ENCODE results near the gene NHERF1.

NHERF1 gene

DNA sequence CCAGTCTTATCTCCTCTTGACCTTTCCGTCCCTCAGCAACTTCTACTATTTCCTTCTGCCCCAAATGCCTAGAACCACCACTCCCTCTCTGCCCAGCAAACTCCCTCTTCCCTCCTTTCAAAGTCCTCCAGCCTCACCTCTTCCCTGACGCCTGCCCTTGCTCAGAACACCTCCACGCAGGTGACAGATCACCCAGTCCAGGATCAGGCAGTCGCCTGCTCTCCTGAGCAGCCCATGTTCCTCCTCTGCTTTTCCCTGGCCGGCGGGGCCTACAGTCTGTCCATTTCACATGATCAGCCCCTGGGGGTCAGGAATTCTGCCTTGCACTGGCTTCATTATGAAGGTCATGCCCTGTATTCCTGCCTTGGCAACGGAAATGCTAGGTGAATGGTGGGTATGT, 36.1 kb upstream of the NHERF1 start:
- no peaks in the 10 kb centered on the region for H3K36me3 ChIP-seq (ENCODE audit: insufficient read depth, insufficient read length, low read length)
- H3K4me3 ChIP-seq (ENCODE audit: insufficient read length, low read depth) = no peak overlapping the region
- TF ChIP-seq ZNF274 (IDR thresholded peaks at IDR 0.05; ENCODE audit: low read depth, low read length) = no peak
- no peak for TF ChIP-seq SUZ12 (IDR thresholded peaks at IDR 0.05; ENCODE audit: extremely low read depth, insufficient read depth, insufficient read length)
- TF ChIP-seq YY1 (IDR thresholded peaks at IDR 0.05; ENCODE audit: insufficient read depth, insufficient read length) = no peak
- H3K9me3 ChIP-seq (ENCODE audit: insufficient read depth, low read length) = no peaks in the 10 kb centered on the region
- no peak overlapping the region for H3K9ac ChIP-seq (ENCODE audit: insufficient read length, low read depth)
- no peak for DNase-seq (ENCODE audit: low read depth, low spot score)
- H3K27me3 ChIP-seq (ENCODE audit: insufficient read depth, insufficient read length) = peaks cover 10% of the 10 kb centered on the region
- no peaks in the 10 kb centered on the region for H3K4me1 ChIP-seq (ENCODE audit: insufficient read depth, insufficient read length)

DNA sequence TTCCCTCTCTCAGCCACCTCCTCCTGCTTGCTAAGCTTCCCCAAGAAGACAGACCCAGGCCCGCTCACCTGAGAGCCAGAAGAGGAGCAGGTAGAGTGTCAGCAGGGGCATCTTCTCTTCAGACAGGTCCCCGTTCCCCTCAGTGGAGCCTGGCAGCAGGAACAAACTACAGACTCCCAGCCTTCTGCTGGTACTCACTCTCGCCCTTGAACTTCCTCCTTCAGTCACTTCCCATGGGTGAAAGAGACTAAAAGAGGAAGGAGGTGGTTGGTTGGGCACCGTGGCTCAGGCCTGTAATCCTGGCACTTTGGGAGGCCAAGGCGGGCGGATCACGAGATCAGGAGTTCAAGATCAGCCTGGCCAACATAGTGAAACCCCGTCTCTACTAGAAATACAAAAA, 35.7 kb upstream of the NHERF1 start, which contains the start of gene CD300LF:
Gene CD300LF, minus strand, starts transcription at position 168 of the 400 bp plus-strand sequence. Its CDS starts 57 bp downstream, at position 111.
- no peaks in the 10 kb centered on the region for H3K9me3 ChIP-seq (ENCODE audit: insufficient read depth, low read length)
- TF ChIP-seq SUZ12 (IDR thresholded peaks at IDR 0.05; ENCODE audit: extremely low read depth, insufficient read depth, insufficient read length) (no peak), ZNF274 (IDR thresholded peaks at IDR 0.05; ENCODE audit: low read depth, low read length) (no peak), YY1 (IDR thresholded peaks at IDR 0.05; ENCODE audit: insufficient read depth, insufficient read length) (no peak)
- no peak for DNase-seq (ENCODE audit: low read depth, low spot score)
- H3K36me3 ChIP-seq (ENCODE audit: insufficient read depth, insufficient read length, low read length) = no peaks in the 10 kb centered on the region
- H3K4me1 ChIP-seq (ENCODE audit: insufficient read depth, insufficient read length) = no peaks in the 10 kb centered on the region
- H3K9ac ChIP-seq (ENCODE audit: insufficient read length, low read depth) = no peak within 1 kb of the TSS
- H3K4me3 ChIP-seq (ENCODE audit: insufficient read length, low read depth) = no peak within 1 kb of the TSS
- H3K27me3 ChIP-seq (ENCODE audit: insufficient read depth, insufficient read length) = peaks cover 10% of the 10 kb centered on the region

DNA sequence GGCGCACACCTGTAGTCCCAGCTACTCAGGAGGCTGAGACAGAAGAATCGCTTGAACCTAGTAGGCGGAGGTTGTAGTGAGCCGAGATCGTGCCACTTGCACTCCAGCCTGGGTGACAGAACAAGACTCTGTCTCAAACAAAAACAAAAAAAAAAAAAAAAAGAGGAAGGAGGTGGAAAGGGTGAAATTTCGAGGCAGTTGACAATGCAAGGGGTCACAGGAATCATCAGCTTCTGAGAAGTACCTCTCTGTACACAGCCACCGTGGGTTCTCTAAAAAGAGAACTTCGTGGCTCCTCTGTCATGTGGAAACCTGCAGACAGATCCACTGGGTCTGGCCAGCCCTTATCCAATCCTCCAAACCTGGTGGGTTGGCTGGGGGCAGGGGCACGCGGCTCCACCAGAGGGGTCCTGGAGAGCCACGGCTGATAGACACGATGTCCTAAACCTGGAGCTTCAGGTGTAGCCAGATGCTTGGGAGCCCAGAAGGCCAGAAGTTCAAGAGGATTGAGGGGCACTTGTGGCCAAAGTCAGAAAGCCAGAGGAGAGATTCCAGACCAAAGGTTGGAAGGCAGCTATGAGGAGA, 35.2 kb upstream of the NHERF1 start:
- Histone ChIP-seq H3K9ac (ENCODE audit: insufficient read length, low read depth) (no peak overlapping the region), H3K9me3 (ENCODE audit: insufficient read depth, low read length) (no peaks in the 10 kb centered on the region), H3K4me3 (ENCODE audit: insufficient read length, low read depth) (no peak overlapping the region), H3K36me3 (ENCODE audit: insufficient read depth, insufficient read length, low read length) (no peaks in the 10 kb centered on the region), H3K27me3 (ENCODE audit: insufficient read depth, insufficient read length) (peaks cover 10% of the 10 kb centered on the region), H3K4me1 (ENCODE audit: insufficient read depth, insufficient read length) (no peaks in the 10 kb centered on the region)
- TF ChIP-seq YY1 (IDR thresholded peaks at IDR 0.05; ENCODE audit: insufficient read depth, insufficient read length) (no peak), ZNF274 (IDR thresholded peaks at IDR 0.05; ENCODE audit: low read depth, low read length) (no peak), SUZ12 (IDR thresholded peaks at IDR 0.05; ENCODE audit: extremely low read depth, insufficient read depth, insufficient read length) (no peak)
- DNase-seq (ENCODE audit: low read depth, low spot score) = no peak

DNA sequence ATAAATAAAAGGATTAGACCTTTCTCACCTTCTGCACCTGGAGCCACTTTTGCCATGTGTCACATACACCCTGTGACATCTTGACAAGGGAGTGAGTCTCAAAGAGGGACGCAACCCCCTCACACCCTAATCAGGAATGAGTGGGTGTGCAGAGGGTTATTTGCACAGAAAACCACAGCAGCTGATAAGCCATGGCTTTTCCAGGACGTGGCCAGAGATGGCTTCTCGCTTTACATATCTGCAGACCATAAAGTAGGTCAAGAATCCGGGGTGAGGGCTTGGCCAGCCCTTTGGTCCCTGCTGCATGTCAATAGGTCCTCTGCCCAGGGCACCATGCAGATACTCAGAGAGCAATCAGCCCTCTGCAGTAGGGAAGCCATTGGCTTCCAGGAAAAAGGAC, 33.3 kb upstream of the NHERF1 start:
- no peak overlapping the region for H3K4me3 ChIP-seq (ENCODE audit: insufficient read length, low read depth)
- no peak overlapping the region for H3K9ac ChIP-seq (ENCODE audit: insufficient read length, low read depth)
- no peak for TF ChIP-seq ZNF274 (IDR thresholded peaks at IDR 0.05; ENCODE audit: low read depth, low read length)
- TF ChIP-seq SUZ12 (IDR thresholded peaks at IDR 0.05; ENCODE audit: extremely low read depth, insufficient read depth, insufficient read length) = no peak
- no peak for TF ChIP-seq YY1 (IDR thresholded peaks at IDR 0.05; ENCODE audit: insufficient read depth, insufficient read length)
- H3K27me3 ChIP-seq (ENCODE audit: insufficient read depth, insufficient read length) = peaks cover 10% of the 10 kb centered on the region
- H3K4me1 ChIP-seq (ENCODE audit: insufficient read depth, insufficient read length) = no peaks in the 10 kb centered on the region
- no peaks in the 10 kb centered on the region for H3K9me3 ChIP-seq (ENCODE audit: insufficient read depth, low read length)
- H3K36me3 ChIP-seq (ENCODE audit: insufficient read depth, insufficient read length, low read length) = no peaks in the 10 kb centered on the region
- DNase-seq (ENCODE audit: low read depth, low spot score) = no peak

DNA sequence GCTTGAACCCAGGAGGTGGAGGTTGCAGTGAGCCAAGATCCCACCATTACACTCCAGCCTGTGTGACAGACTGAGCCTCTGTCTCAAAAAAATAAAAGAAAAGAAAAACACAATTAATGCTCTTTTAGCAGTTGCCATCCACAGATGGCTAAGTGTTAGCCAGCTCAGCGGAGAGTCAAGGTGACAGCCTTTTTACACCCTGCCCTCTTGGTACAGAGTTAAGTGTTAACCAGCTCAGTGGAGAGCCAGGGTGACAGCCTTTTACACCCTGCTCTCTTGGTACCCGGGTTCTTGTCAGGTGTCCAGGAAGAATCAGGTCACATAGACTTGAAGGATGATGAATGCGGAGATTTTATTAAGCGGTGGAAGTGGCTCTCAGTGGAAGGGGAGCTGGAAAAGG, 27.9 kb upstream of the NHERF1 start:
- DNase-seq (ENCODE audit: low read depth, low spot score) = no peak
- Histone ChIP-seq H3K9ac (ENCODE audit: insufficient read length, low read depth) (no peak overlapping the region), H3K36me3 (ENCODE audit: insufficient read depth, insufficient read length, low read length) (no peaks in the 10 kb centered on the region), H3K27me3 (ENCODE audit: insufficient read depth, insufficient read length) (no peaks in the 10 kb centered on the region), H3K4me3 (ENCODE audit: insufficient read length, low read depth) (no peak overlapping the region), H3K9me3 (ENCODE audit: insufficient read depth, low read length) (no peaks in the 10 kb centered on the region), H3K4me1 (ENCODE audit: insufficient read depth, insufficient read length) (no peaks in the 10 kb centered on the region)
- TF ChIP-seq SUZ12 (IDR thresholded peaks at IDR 0.05; ENCODE audit: extremely low read depth, insufficient read depth, insufficient read length) = no peak
- TF ChIP-seq ZNF274 (IDR thresholded peaks at IDR 0.05; ENCODE audit: low read depth, low read length) = no peak
- no peak for TF ChIP-seq YY1 (IDR thresholded peaks at IDR 0.05; ENCODE audit: insufficient read depth, insufficient read length)

DNA sequence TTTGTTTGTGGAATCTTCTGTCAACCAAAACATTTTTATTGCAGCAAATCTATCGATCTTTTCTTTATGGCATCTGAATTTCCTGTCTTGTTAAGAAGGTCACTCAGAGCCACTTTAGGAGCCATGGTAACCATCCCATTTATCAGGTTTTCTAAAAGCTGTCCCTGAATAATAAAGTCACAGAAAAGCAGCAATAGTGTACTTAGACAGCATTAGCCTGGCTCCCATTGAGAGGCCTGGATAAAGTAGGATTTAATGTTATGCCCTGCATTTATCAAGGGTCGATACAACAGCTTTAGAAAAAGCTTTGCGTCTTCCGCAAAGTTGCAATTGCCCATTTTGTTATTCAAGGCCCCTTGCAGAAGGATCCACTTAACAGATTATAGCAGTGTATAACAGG, 25.6 kb upstream of the NHERF1 start:
- TF ChIP-seq SUZ12 (IDR thresholded peaks at IDR 0.05; ENCODE audit: extremely low read depth, insufficient read depth, insufficient read length) (no peak), ZNF274 (IDR thresholded peaks at IDR 0.05; ENCODE audit: low read depth, low read length) (no peak), YY1 (IDR thresholded peaks at IDR 0.05; ENCODE audit: insufficient read depth, insufficient read length) (no peak)
- DNase-seq (ENCODE audit: low read depth, low spot score) = no peak
- Histone ChIP-seq H3K9me3 (ENCODE audit: insufficient read depth, low read length) (no peaks in the 10 kb centered on the region), H3K27me3 (ENCODE audit: insufficient read depth, insufficient read length) (no peaks in the 10 kb centered on the region), H3K36me3 (ENCODE audit: insufficient read depth, insufficient read length, low read length) (no peaks in the 10 kb centered on the region), H3K4me1 (ENCODE audit: insufficient read depth, insufficient read length) (no peaks in the 10 kb centered on the region), H3K9ac (ENCODE audit: insufficient read length, low read depth) (no peak overlapping the region), H3K4me3 (ENCODE audit: insufficient read length, low read depth) (no peak overlapping the region)

DNA sequence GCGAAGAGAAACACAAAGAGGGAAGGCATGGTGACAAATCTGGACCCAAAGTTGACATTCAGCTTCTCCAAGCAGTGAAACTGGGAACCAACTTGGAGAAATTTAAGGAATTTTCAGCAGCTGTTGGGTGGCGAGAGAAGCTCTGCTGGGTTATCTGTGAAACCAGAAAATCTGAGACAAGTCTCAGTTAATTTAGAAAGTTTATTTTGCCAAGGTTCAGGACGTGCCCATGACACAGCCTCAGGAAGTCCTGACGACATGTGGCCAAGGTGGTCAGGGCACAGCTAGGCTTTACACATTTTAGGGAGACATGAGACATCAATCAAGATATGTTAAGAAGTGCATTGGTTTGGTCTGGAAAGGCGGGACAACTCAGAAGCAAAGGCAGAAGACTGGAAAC, 24.5 kb upstream of the NHERF1 start:
- TF ChIP-seq SUZ12 (IDR thresholded peaks at IDR 0.05; ENCODE audit: extremely low read depth, insufficient read depth, insufficient read length) = no peak
- no peak for TF ChIP-seq ZNF274 (IDR thresholded peaks at IDR 0.05; ENCODE audit: low read depth, low read length)
- no peak for TF ChIP-seq YY1 (IDR thresholded peaks at IDR 0.05; ENCODE audit: insufficient read depth, insufficient read length)
- Histone ChIP-seq H3K4me1 (ENCODE audit: insufficient read depth, insufficient read length) (no peaks in the 10 kb centered on the region), H3K27me3 (ENCODE audit: insufficient read depth, insufficient read length) (no peaks in the 10 kb centered on the region), H3K9me3 (ENCODE audit: insufficient read depth, low read length) (peaks cover 9% of the 10 kb centered on the region), H3K4me3 (ENCODE audit: insufficient read length, low read depth) (no peak overlapping the region), H3K36me3 (ENCODE audit: insufficient read depth, insufficient read length, low read length) (no peaks in the 10 kb centered on the region), H3K9ac (ENCODE audit: insufficient read length, low read depth) (no peak overlapping the region)
- no peak for DNase-seq (ENCODE audit: low read depth, low spot score)
